PC-3 (cell line): ENCODE measurements around the gene ALAD. TPM values are rescaled to one million over a fixed set of nuclear protein-coding genes. Genes with fewer than 3 reads are reported as not detected.

Experiments used
- ATAC-seq: fragments of 200-7000 bp; cut with Tn5 transposase; 2 replicates; pipeline ENCODE4 v1.9.1; 2020; ENCODE audit warnings: mild to moderate bottlenecking, moderate library complexity
- BruUV-seq: library from RNA; stranded (reverse); fragments of 400-500 nt; replicated peaks from 2 replicates; lab custom pipeline; 2021; lab: Mats Ljungman, UMichigan
- CTCF ChIA-PET: fragments of 300-600 bp; sonication (Branson Sonifier 250); formaldehyde crosslinking; loops from one replicate; lab custom pipeline; 2022; ENCODE audit warnings: antibody characterized with exemption; lab: Charles Lee
- POLR2A ChIA-PET: fragments of 300-600 bp; sonication (Branson Sonifier 250); formaldehyde crosslinking; loops from one replicate; lab custom pipeline; 2022; ENCODE audit warnings: antibody characterized with exemption; ENCODE audit not compliant: unreplicated experiment; lab: Charles Lee
- DNase-seq: peaks from one replicate; pipeline ENCODE4 v3.0.0-alpha.2; 2015
- H2AFZ ChIP-seq: fragments of 300-600 bp; sonication (generic); 2 replicates; pipeline ENCODE4 v1.6.0; 2016; ENCODE audit warnings: antibody characterized with exemption, low read length
- H3F3A ChIP-seq: fragments of 300-600 bp; sonication (generic); one replicate; pipeline ENCODE4 v1.6.0; 2017; ENCODE audit warnings: antibody characterized with exemption, low read length, control low read depth, mild to moderate bottlenecking; ENCODE audit not compliant: unreplicated experiment
- H3K27ac ChIP-seq: fragments of 300-600 bp; sonication (generic); 2 replicates; pipeline ENCODE4 v1.5.1; 2016; ENCODE audit warnings: mild to moderate bottlenecking, low read length
- H3K27me3 ChIP-seq: fragments of 300-600 bp; sonication (generic); 2 replicates; pipeline ENCODE4 v1.6.1; 2016; ENCODE audit warnings: low read length, mixed read lengths
- H3K36me3 ChIP-seq: fragments of 300-600 bp; sonication (generic); 2 replicates; pipeline ENCODE4 v1.6.1; 2016; ENCODE audit warnings: low read depth, mixed run types, low read length, mixed read lengths
- H3K4me1 ChIP-seq: fragments of 300-600 bp; sonication (generic); 2 replicates; pipeline ENCODE4 v1.5.1; 2016; ENCODE audit warnings: low read length; ENCODE audit not compliant: insufficient read depth
- H3K4me2 ChIP-seq: fragments of 300-600 bp; sonication (generic); 2 replicates; pipeline ENCODE4 v1.6.0; 2016; ENCODE audit warnings: low read length
- H3K4me3 ChIP-seq: fragments of 300-600 bp; sonication (generic); 2 replicates; pipeline ENCODE4 v1.5.1; 2016; ENCODE audit warnings: mild to moderate bottlenecking, low read length, mixed read lengths
- H3K79me2 ChIP-seq: fragments of 300-600 bp; sonication (generic); 2 replicates; pipeline ENCODE4 v1.6.1; 2017; ENCODE audit warnings: low read length, mixed read lengths
- H3K9ac ChIP-seq: fragments of 300-600 bp; sonication (generic); 2 replicates; pipeline ENCODE4 v1.6.0; 2016; ENCODE audit warnings: mild to moderate bottlenecking, low read length
- H3K9me2 ChIP-seq: fragments of 300-600 bp; sonication (generic); replicated peaks from 2 replicates; pipeline ENCODE4 v1.6.1; 2016; ENCODE audit warnings: mixed run types, low read length, mixed read lengths
- H3K9me3 ChIP-seq: fragments of 300-600 bp; sonication (generic); 2 replicates; pipeline ENCODE4 v1.6.1; 2016; ENCODE audit warnings: low read length, mixed read lengths
- H4K20me1 ChIP-seq: fragments of 300-600 bp; sonication (generic); 2 replicates; pipeline ENCODE4 v1.6.1; 2016; ENCODE audit warnings: low read length, mixed read lengths
- CTCF ChIP-seq: fragments of 300-600 bp; sonication (generic); conservative IDR thresholded peaks from 2 replicates; pipeline ENCODE4 v1.5.1; 2017; ENCODE audit warnings: antibody characterized with exemption, low read depth, mild to moderate bottlenecking, low read length
- EZH2 ChIP-seq: fragments of 300-600 bp; sonication (generic); IDR thresholded peaks from one replicate; pipeline ENCODE4 v1.6.1; 2017; ENCODE audit warnings: antibody characterized with exemption, mild to moderate bottlenecking, low read length; ENCODE audit not compliant: unreplicated experiment
- EZH2phosphoT487 ChIP-seq: fragments of 300-600 bp; sonication (generic); IDR thresholded peaks from 2 replicates; pipeline ENCODE4 v1.6.1; 2018; ENCODE audit warnings: mild to moderate bottlenecking, antibody characterized with exemption, low read length, borderline replicate concordance
- intact Hi-C: fragments of 100-400 bp; cut with micrococcal nuclease; formaldehyde crosslinking; loops from 2 replicates; pipeline ENCODE4 v1.9.0; 2023
- total RNA-seq: library from RNA; depleted of rRNA; stranded (reverse); fragments of >200 nt; gene quantifications from 2 replicates; pipeline ENCODE4 v1.2.3, GENCODE V29; 2014

ALAD gene
- total RNA-seq, 1 experiment from 2014 or later = 7.9 TPM

GRCh38 chr9:113388833-113389232 lies 12.3 kb downstream of the ALAD start:
- Histone ChIP-seq H3K27ac (no peak overlapping the region), H3K9me3 (no peaks in the 10 kb centered on the region), H4K20me1 (no peaks in the 10 kb centered on the region), H3K4me3 (no peak overlapping the region), H3K4me1 (no peaks in the 10 kb centered on the region), H2AFZ (no peak overlapping the region), H3K27me3 (no peaks in the 10 kb centered on the region), H3K36me3 (no peaks in the 10 kb centered on the region; the same call in 1 of the 2 replicates), H3K9me2 (no peaks in the 10 kb centered on the region), H3K9ac (no peak overlapping the region), H3K79me2 (no peaks in the 10 kb centered on the region), H3F3A (no peaks in the 10 kb centered on the region), H3K4me2 (no peak overlapping the region)
- ChIA-PET POLR2A (no interaction called here), CTCF (no interaction called here)
- intact Hi-C loops = no loop called here
- TF ChIP-seq EZH2phosphoT487 = no peak
- TF ChIP-seq EZH2 = no peak
- no peak for TF ChIP-seq CTCF
- BruUV-seq = no TSS peak
- DNase-seq = no peak
- ATAC-seq = no peak

- Histone ChIP-seq H3K9ac (no peak overlapping the region), H3K9me2 (no peaks in the 10 kb centered on the region), H2AFZ (no peak overlapping the region), H3K36me3 (no peaks in the 10 kb centered on the region; the same call in 1 of the 2 replicates), H3K27ac (no peak overlapping the region), H3K9me3 (no peaks in the 10 kb centered on the region), H3K4me2 (no peak overlapping the region), H4K20me1 (no peaks in the 10 kb centered on the region), H3K4me3 (no peak overlapping the region), H3K4me1 (no peaks in the 10 kb centered on the region), H3F3A (no peaks in the 10 kb centered on the region), H3K79me2 (no peaks in the 10 kb centered on the region), H3K27me3 (no peaks in the 10 kb centered on the region)
- BruUV-seq = no TSS peak
- ChIA-PET POLR2A (no interaction called here), CTCF (no interaction called here)
- intact Hi-C loops = no loop called here
- no peak for DNase-seq
- no peak for ATAC-seq
- TF ChIP-seq CTCF (no peak), EZH2phosphoT487 (no peak), EZH2 (no peak)
Measured at GRCh38 chr9:113387560-113388230, 13.4 kb downstream of the ALAD start.

GRCh38 chr9:113386571-113387393 lies 14.3 kb downstream of the ALAD start:
- no peaks in the 10 kb centered on the region for H3K79me2 ChIP-seq
- BruUV-seq = TSS peak; percentile 54
- H3K4me2 ChIP-seq = no peak overlapping the region
- no peak for TF ChIP-seq EZH2phosphoT487
- no peak for TF ChIP-seq CTCF
- no peak for TF ChIP-seq EZH2
- DNase-seq = no peak
- H3F3A ChIP-seq = no peaks in the 10 kb centered on the region
- no peaks in the 10 kb centered on the region for H3K27me3 ChIP-seq
- no peaks in the 10 kb centered on the region; the same call in 1 of the 2 replicates for H3K36me3 ChIP-seq
- ChIA-PET CTCF (no interaction called here), POLR2A (no interaction called here)
- peaks cover 8% of the 10 kb centered on the region for H3K4me1 ChIP-seq
- H3K27ac ChIP-seq = no peak overlapping the region
- H2AFZ ChIP-seq = no peak overlapping the region
- no peak for ATAC-seq
- no peaks in the 10 kb centered on the region for H4K20me1 ChIP-seq
- no peak overlapping the region for H3K4me3 ChIP-seq
- H3K9ac ChIP-seq = no peak overlapping the region
- no peaks in the 10 kb centered on the region for H3K9me2 ChIP-seq
- intact Hi-C loops = no loop called here
- no peaks in the 10 kb centered on the region for H3K9me3 ChIP-seq
